Osteoblast (primary cell): ENCODE data around the gene HLA-DMB. TPM values are rescaled to one million over a fixed set of nuclear protein-coding genes. Genes with fewer than 3 reads are reported as not detected.

Experiments used
- DNase-seq: peaks from one replicate; pipeline ENCODE4 v3.0.0; 2011; ENCODE audit warnings: low spot score, mixed read lengths; ENCODE audit not compliant: insufficient read length; ENCODE audit errors: missing footprints
- H2AFZ ChIP-seq: 2 replicates; pipeline ENCODE4 v1.6.0; 2011; ENCODE audit warnings: mild to moderate bottlenecking, low read length
- H3K27ac ChIP-seq: 2 replicates; pipeline ENCODE4 v1.5.1; 2011; ENCODE audit warnings: mild to moderate bottlenecking, low read depth, low read length, moderate library complexity
- H3K27me3 ChIP-seq: 2 replicates; pipeline ENCODE4 v1.6.0; 2012; ENCODE audit warnings: mild to moderate bottlenecking, control low read depth, inconsistent platforms, low read length, moderate library complexity; ENCODE audit not compliant: insufficient read depth
- H3K36me3 ChIP-seq: 2 replicates; pipeline ENCODE4 v1.5.1; 2011; ENCODE audit warnings: mild to moderate bottlenecking, low read length, control low read depth, moderate library complexity; ENCODE audit not compliant: insufficient read depth
- H3K4me1 ChIP-seq: 2 replicates; pipeline ENCODE4 v1.5.1; 2011; ENCODE audit warnings: mild to moderate bottlenecking, low read length, control low read depth, moderate library complexity; ENCODE audit not compliant: insufficient read depth
- H3K4me2 ChIP-seq: 2 replicates; pipeline ENCODE4 v1.6.0; 2011; ENCODE audit warnings: mild to moderate bottlenecking, low read length; ENCODE audit not compliant: insufficient read depth
- H3K4me3 ChIP-seq: fragments of 200-600 bp; sonication (generic); 3 replicates; pipeline ENCODE4 v1.5.1; 2012; ENCODE audit warnings: mild to moderate bottlenecking, low read length, inconsistent platforms; ENCODE audit not compliant: insufficient read depth
- H3K79me2 ChIP-seq: 2 replicates; pipeline ENCODE4 v1.6.0; 2012; ENCODE audit warnings: mild to moderate bottlenecking, low read length, control low read depth, inconsistent platforms; ENCODE audit not compliant: insufficient read depth
- H3K9me3 ChIP-seq: 2 replicates; pipeline ENCODE4 v1.5.1; 2011; ENCODE audit warnings: low read depth, low read length, control low read depth
- H4K20me1 ChIP-seq: 2 replicates; pipeline ENCODE4 v1.6.0; 2012; ENCODE audit warnings: mild to moderate bottlenecking, low read length, control low read depth; ENCODE audit not compliant: insufficient read depth
- total RNA-seq: library from RNA; depleted of rRNA; stranded (reverse); fragments of >200 nt; gene quantifications from 2 replicates; pipeline ENCODE4 v1.2.3, GENCODE V29; 2012
- TF ChIP-seq, protein P1 (sequence below): IDR thresholded peaks from 2 replicates; pipeline ENCODE4 v1.5.1; 2011; ENCODE audit warnings: mild to moderate bottlenecking, low read depth, low read length, moderate library complexity; ENCODE audit errors: extremely low read depth

HLA-DMB gene
- total RNA-seq, 1 donor, result 2.2 TPM

DNA sequence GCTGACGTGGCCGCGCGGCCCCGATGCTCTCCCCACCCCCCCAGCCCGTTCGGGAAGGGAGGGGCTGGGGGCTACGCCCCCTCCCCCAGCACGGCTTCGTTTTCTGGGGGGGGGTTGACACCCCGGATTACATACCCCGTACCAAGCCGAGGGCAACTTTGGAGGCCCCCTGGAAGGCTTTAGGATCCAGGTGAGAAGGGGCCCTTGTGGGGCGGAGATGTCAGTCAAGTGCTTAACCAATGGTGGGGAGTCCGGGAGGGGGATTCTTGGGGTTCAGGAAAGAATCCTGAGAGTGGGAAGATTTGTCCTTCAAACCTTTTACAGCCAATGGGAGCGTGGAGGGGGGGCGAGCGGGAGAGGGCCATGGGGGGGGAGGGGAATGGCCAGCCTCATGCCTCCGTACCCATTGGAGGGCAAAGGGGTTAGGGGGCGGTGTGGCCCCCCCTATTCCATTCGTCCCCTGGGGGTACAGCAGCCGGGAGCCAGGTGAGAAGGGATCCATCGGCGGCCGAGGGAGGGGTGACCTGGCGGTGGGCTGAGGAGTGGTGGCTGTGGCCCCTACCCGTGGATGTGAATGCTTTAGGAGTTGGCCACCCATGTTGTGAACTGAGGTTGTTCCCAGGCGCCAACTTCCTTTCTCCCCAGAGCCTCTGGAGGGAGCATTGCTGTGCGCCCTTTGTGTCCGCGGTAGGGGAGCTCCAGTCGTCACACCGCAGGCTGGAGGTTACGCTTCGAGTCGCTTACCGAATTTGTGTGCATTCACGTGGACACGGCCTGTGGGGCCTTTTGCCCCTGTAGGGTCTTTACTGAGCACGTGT lies 28.2 kb upstream of the HLA-DMB start:
- peaks cover 54% of the 10 kb centered on the region for H3K79me2 ChIP-seq
- peaks cover 20% of the 10 kb centered on the region for H4K20me1 ChIP-seq
- peak; percentile 94 for DNase-seq

GRCh38 chr6:32968093-32968866 lies 27.5 kb upstream of the HLA-DMB start, which contains the start of gene BRD2:
Gene BRD2 (plus strand): TSS chr6:32968594. CDS start chr6:32972899, 4,305 bp downstream.
- Histone ChIP-seq H2AFZ (peak within 1 kb of the TSS; percentile 93), H3K4me2 (peak within 1 kb of the TSS; percentile 100), H3K4me1 (peaks cover 29% of the 10 kb centered on the region), H3K9me3 (no peaks in the 10 kb centered on the region), H3K4me3 (peak within 1 kb of the TSS; percentile 95), H4K20me1 (peaks cover 12% of the 10 kb centered on the region), H3K79me2 (peaks cover 49% of the 10 kb centered on the region), H3K27ac (peak within 1 kb of the TSS; percentile 100), H3K27me3 (no peaks in the 10 kb centered on the region), H3K36me3 (peaks cover 12% of the 10 kb centered on the region)
- TF ChIP-seq, protein P1, sequence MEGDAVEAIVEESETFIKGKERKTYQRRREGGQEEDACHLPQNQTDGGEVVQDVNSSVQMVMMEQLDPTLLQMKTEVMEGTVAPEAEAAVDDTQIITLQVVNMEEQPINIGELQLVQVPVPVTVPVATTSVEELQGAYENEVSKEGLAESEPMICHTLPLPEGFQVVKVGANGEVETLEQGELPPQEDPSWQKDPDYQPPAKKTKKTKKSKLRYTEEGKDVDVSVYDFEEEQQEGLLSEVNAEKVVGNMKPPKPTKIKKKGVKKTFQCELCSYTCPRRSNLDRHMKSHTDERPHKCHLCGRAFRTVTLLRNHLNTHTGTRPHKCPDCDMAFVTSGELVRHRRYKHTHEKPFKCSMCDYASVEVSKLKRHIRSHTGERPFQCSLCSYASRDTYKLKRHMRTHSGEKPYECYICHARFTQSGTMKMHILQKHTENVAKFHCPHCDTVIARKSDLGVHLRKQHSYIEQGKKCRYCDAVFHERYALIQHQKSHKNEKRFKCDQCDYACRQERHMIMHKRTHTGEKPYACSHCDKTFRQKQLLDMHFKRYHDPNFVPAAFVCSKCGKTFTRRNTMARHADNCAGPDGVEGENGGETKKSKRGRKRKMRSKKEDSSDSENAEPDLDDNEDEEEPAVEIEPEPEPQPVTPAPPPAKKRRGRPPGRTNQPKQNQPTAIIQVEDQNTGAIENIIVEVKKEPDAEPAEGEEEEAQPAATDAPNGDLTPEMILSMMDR, result no peak
- peak; percentile 96 for DNase-seq

More for the DNA sequence above, 28.2 kb upstream of the HLA-DMB start:
- H2AFZ ChIP-seq, result peak overlapping the region; percentile 36
- no peaks in the 10 kb centered on the region for H3K9me3 ChIP-seq
- peaks cover 19% of the 10 kb centered on the region for H3K36me3 ChIP-seq
- peak overlapping the region; percentile 100 for H3K4me2 ChIP-seq
- peaks cover 29% of the 10 kb centered on the region for H3K4me1 ChIP-seq
- peak overlapping the region; percentile 95 for H3K4me3 ChIP-seq
- H3K27me3 ChIP-seq, result no peaks in the 10 kb centered on the region
- H3K27ac ChIP-seq, result peak overlapping the region; percentile 100
- TF ChIP-seq, protein P1, result peak; percentile 38

DNA sequence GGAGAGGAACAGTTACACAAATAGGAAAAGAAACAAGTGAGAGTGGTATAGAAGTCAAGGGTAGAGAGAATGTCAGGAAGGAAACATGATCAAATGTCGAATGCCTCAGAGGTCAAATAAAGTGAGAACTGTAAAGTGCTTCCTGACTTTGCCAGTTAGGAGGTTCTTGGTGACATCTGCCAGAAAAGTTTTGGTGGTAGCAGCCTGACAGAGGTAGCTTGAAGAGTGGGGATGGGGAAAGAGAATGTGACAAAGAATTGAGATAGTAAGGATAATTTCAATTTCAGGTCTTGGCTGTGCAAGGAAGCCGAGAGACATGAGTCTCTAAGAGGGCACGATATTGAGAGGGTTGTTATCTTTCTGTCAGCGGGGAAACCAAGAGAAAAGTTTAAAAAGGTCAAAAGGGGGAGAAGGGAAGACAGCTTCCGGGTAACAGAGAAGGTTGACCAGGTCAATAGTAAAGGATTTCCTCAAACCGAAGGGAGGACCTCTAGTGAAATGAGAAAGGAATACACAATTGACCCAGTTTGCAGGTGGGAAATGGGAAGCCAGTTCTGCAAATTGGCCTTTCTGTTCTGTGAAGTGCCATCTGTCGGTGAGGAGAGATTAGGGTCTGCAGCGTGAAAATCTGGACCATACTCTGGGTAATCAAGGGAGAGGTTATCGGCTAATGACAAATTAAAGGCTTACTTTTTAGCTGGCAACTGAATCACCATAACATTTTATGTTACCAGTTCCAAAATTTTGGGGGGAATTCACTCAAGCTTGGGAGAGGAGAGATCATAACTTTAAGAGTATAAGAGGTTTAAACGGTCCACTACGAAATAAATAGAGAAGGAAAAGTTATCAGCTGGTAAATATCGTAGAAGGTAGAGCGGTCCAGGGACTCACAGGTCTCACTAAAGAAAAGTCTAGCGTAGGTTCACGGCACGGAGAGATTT lies 26.6 kb upstream of the HLA-DMB start:
- H3K4me2 ChIP-seq, result peak overlapping the region; percentile 100
- H4K20me1 ChIP-seq, result peaks cover 4% of the 10 kb centered on the region
- H3K36me3 ChIP-seq, result peaks cover 3% of the 10 kb centered on the region
- peak; percentile 45 for DNase-seq
- H3K4me1 ChIP-seq, result peaks cover 29% of the 10 kb centered on the region
- H3K27ac ChIP-seq, result peak overlapping the region; percentile 100
- H3K27me3 ChIP-seq, result no peaks in the 10 kb centered on the region
- no peaks in the 10 kb centered on the region for H3K9me3 ChIP-seq
- peaks cover 41% of the 10 kb centered on the region for H3K79me2 ChIP-seq
- peak overlapping the region; percentile 86 for H2AFZ ChIP-seq
- TF ChIP-seq, protein P1, result peak; percentile 58
- H3K4me3 ChIP-seq, result peak overlapping the region; percentile 95
